Activated CD4-positive, alpha-beta T cell treated with anti-CD3 and anti-CD28 coated beads for 36 hours (primary cell): ENCODE measurements around the gene SYTL1. TPM values are rescaled to one million over a fixed set of nuclear protein-coding genes. Genes with fewer than 3 reads are reported as not detected.

Experiments used
- ATAC-seq: fragments of 200-7000 bp; cut with Tn5 transposase; one replicate; pipeline ENCODE4 v1.10.0; 2021; ENCODE audit warnings: mild to moderate bottlenecking, moderate library complexity
- CTCF ChIA-PET: fragments of 350-600 bp; sonication (Branson Sonifier 250); formaldehyde crosslinking; loops from one replicate; lab custom pipeline; 2021; ENCODE audit warnings: antibody characterized with exemption; lab: Charles Lee
- POLR2A ChIA-PET: fragments of 350-600 bp; sonication (Branson Sonifier 250); formaldehyde crosslinking; loops from one replicate; lab custom pipeline; 2021; ENCODE audit warnings: antibody characterized with exemption, inconsistent platforms; lab: Charles Lee
- DNase-seq: peaks from one replicate; pipeline ENCODE4 v3.0.0-alpha.2; 2020
- H3K27ac Mint-ChIP-seq: one replicate; pipeline ENCODE4 v1.8.0; 2021; ENCODE audit warnings: mixed read lengths
- H3K27me3 Mint-ChIP-seq: one replicate; pipeline ENCODE4 v1.8.0; 2021; ENCODE audit warnings: mixed read lengths
- H3K36me3 Mint-ChIP-seq: one replicate; pipeline ENCODE4 v1.8.0; 2021; ENCODE audit warnings: low read depth, mixed read lengths
- H3K4me1 Mint-ChIP-seq: one replicate; pipeline ENCODE4 v1.8.0; 2021; ENCODE audit warnings: mixed read lengths
- H3K4me3 Mint-ChIP-seq: one replicate; pipeline ENCODE4 v1.8.0; 2021; ENCODE audit warnings: mild to moderate bottlenecking, moderate library complexity, mixed read lengths
- H3K9me3 Mint-ChIP-seq: one replicate; pipeline ENCODE4 v1.8.0; 2021; ENCODE audit warnings: low read depth, mixed read lengths
- intact Hi-C, 2 experiments: fragments of 100-400 bp; cut with DNase I in 1 of 2; cut with micrococcal nuclease in 1 of 2; formaldehyde crosslinking; loops; one replicate each; pipeline versions ENCODE4 v1.14.2 to v1.15.1; 2022 to 2024; cut with DNase I, micrococcal nuclease
- total RNA-seq, 2 experiments: library from RNA; stranded (reverse); gene quantifications; one replicate each; pipeline ENCODE4 v1.2.3, GENCODE V29; 2021

SYTL1 gene
- total RNA-seq, 2 experiments from 2014 or later = 21.4 to 26.1 TPM

DNA sequence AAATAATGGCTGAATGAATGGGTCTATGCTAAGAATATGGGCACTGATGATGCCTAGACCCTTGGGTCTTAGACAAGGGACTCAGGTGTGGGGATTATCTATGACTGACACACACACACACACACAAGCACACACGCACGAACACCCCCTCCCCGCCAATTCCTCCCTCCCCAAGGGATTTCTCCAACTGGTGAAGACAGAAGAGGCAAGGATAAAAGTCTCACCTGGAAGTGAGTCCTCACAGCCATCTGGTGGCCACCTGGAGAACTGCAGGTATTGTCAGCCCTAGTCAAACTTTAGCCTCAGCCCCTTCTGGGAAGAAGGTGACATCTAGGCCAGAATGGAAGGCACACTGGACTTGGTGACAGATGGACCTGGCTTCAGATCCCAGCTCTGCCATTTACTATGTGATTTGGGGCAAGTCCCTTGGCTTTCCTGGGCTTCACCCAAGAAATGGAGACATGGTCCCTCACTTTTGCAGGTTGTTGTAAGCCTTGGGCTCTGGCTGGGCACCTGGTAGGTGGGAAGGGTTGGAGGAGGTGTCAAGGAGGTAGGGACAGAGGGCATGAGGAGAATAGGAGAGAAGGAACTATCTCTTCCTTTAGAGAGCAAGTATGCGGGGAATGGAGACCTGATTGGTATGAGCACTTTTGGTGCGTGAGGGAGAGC is 46.6 kb downstream of the SYTL1 start:
- CTCF ChIA-PET = interaction anchor here (0.7 to 12.0 kb wide), 13 partner anchors 9 to 218 kb away, joined by 3 to 178 read pairs (median 5); partner anchors contain the start of genes MAP3K6 and SYTL1
- intact Hi-C loops = loop anchor here (1.0 to 2.0 kb wide), 7 partner anchors 31 to 286 kb away; no protein-coding TSS in a partner anchor
- H3K27ac Mint-ChIP-seq = peak overlapping the region; percentile 5
- no peaks in the 10 kb centered on the region for H3K9me3 Mint-ChIP-seq
- peak overlapping the region; percentile 12 for H3K4me3 Mint-ChIP-seq
- H3K36me3 Mint-ChIP-seq = no peaks in the 10 kb centered on the region
- POLR2A ChIA-PET = no interaction called here
- H3K4me1 Mint-ChIP-seq = peaks cover 12% of the 10 kb centered on the region
- DNase-seq = peak; percentile 87
- no peaks in the 10 kb centered on the region for H3K27me3 Mint-ChIP-seq
- ATAC-seq = no peak

DNA sequence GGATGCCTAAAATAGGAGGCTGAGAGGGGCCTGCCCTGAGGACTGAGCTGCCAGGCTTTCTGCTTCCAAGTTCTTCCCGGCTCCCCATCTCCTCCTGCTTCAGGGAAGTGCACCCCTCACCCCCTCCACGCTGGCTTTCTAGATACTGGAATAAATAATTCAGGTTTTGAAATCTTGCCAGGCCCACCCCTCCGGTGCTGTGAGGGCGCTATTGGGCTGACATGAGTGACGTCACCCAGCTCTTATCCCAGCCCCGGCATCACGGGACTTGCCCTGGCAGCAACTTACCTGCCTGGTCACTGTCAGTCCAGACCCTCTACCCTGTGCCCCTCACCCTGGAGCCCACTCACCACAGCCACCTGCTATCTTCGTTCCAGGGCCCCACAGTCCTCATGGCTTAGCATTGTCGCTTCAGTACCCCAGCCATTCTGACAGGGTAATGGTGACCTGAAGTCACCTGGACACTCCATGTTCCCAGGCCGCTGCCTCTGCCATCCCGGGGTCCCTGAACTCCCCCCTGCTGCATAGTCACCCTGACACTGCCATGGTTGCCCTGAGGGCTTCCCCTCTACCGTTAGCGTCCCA is 49.8 kb downstream of the SYTL1 start:
- ChIA-PET CTCF (interaction anchor here (0.6 to 12.0 kb wide), 20 partner anchors 10 to 297 kb away, joined by 3 to 178 read pairs (median 3); partner anchors contain the start of gene MAP3K6), POLR2A (interaction anchor here (0.6 to 1.6 kb wide), 4 partner anchors 26 to 91 kb away, joined by 3 to 4 read pairs (median 3); no protein-coding TSS in a partner anchor)
- Mint-ChIP-seq H3K4me3 (peak overlapping the region; percentile 70), H3K36me3 (no peaks in the 10 kb centered on the region), H3K4me1 (peaks cover 14% of the 10 kb centered on the region), H3K27ac (peak overlapping the region; percentile 92), H3K9me3 (no peaks in the 10 kb centered on the region), H3K27me3 (no peaks in the 10 kb centered on the region)
- no peak for ATAC-seq
- DNase-seq = peak; percentile 59
- intact Hi-C loops = loop anchor here (1.0 to 2.0 kb wide), 12 partner anchors 26 to 347 kb away; partner anchors contain the start of genes AHDC1 (in 1 of the 2), FAM76A (in 1 of the 2), TMEM222 (in 1 of the 2) and WASF2 (in 1 of the 2)

DNA sequence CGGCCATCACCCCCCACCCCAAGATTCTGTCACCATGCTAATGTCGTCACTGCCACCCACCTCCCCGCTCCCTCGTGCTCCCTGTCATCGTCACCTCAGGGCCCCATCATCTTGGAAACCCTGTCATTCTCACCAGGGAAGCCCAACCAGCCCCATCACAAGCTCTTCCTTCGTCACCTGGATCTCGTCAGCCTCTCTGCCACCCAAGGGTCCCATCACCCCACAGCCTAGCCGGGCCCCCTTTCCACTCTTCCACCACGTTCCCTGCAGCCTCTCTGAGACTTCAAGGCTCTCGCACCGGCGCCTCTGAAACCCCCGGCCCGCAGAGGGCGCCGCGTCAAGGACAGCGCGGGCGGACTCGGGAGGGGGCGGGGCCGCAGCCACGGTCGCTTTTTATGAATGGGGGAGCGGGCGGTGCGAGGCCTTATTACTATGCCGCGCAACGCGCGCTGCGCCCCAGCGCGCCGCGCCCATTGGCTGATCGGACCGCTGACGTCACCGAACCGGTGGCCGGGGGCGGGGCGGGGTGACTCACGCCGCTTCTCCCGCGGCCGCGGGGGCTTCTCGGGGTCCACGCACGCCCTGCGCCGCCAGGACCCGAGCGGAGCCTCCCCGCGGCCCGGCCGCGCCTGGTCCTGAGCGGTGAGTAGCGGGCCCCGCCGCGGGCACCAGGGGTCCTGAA is 50.4 kb downstream of the SYTL1 start, which contains the start of gene GPR3:
GPR3 (plus strand) TSS at position 527 of the 682 bp plus-strand sequence. CDS start 1,177 bp downstream, outside the sequence.
- ChIA-PET POLR2A (interaction anchor here (0.6 to 1.6 kb wide), 3 partner anchors 36 to 91 kb away, joined by 3 to 4 read pairs (median 3); no protein-coding TSS in a partner anchor), CTCF (interaction anchor here (0.6 to 12.0 kb wide), 12 partner anchors 26 to 296 kb away, joined by 3 to 178 read pairs (median 3); partner anchors contain the start of gene MAP3K6)
- Mint-ChIP-seq H3K27ac (peak within 1 kb of the TSS; percentile 92), H3K36me3 (no peaks in the 10 kb centered on the region), H3K4me1 (peaks cover 14% of the 10 kb centered on the region), H3K9me3 (no peaks in the 10 kb centered on the region), H3K27me3 (no peaks in the 10 kb centered on the region), H3K4me3 (peak within 1 kb of the TSS; percentile 70)
- intact Hi-C loops = loop anchor here (1.0 to 2.0 kb wide), 12 partner anchors 27 to 347 kb away; partner anchors contain the start of genes AHDC1 (in 1 of the 2), FAM76A (in 1 of the 2), TMEM222 (in 1 of the 2) and WASF2 (in 1 of the 2)
- ATAC-seq (peak; percentile 91), DNase-seq (peak; percentile 97)

DNA sequence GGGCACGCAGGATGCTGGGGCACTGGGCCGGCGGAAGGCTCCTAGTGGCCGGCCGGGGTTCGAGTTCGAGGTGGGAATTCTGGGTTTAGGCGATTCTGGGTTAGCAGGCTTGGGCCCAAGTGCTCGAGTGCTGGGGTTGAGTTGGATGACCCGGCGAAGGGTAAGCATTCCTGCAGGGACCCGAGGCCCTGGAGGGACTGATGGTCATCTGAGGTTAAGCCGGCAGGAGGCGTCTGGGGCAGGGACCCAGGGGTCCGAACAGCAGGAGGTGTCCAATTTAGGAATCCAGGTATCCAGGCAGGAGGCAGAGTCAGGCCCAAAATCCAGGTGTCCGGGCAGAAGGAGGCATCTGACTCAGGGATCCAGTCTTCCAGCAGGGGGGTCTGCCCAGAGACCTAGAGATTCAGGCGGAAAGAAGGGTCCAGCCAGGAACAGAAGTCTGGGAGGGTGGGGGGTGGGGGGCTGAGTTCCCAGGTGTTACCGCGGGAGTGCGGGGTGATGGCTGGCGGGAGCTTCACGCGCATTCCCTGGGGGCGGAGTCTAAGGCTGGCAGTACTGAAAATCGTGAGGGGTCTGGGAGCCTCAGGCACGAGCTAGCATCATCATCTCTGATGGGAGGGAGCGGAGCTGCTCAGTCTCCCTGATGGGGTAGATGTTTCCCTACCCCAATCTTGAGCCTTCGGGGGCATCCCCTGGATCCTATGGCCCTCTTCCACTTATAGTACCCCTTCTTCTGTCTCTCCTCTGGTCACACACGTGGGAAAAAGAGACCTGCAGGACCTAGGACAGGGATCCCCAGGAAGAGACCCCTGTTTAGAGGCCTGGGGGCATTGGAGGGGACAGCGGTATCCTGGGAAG is 51.2 kb downstream of the SYTL1 start:
- no peaks in the 10 kb centered on the region for H3K36me3 Mint-ChIP-seq
- DNase-seq (peak; percentile 30), ATAC-seq (no peak)
- H3K27ac Mint-ChIP-seq = peak overlapping the region; percentile 65
- peak overlapping the region; percentile 70 for H3K4me3 Mint-ChIP-seq
- no peaks in the 10 kb centered on the region for H3K9me3 Mint-ChIP-seq
- ChIA-PET CTCF (interaction anchor here (0.7 to 7.2 kb wide), 4 partner anchors 88 to 270 kb away, joined by 3 to 192 read pairs (median 6); no protein-coding TSS in a partner anchor), POLR2A (no interaction called here)
- H3K27me3 Mint-ChIP-seq = no peaks in the 10 kb centered on the region
- intact Hi-C loops = loop anchor here (1.0 to 2.0 kb wide), 12 partner anchors 28 to 348 kb away; partner anchors contain the start of genes AHDC1 (in 1 of the 2), FAM76A (in 1 of the 2), TMEM222 (in 1 of the 2) and WASF2 (in 1 of the 2)
- peaks cover 14% of the 10 kb centered on the region for H3K4me1 Mint-ChIP-seq

GRCh38 chr1:27393641-27394281 is 51.9 kb downstream of the SYTL1 start:
- Mint-ChIP-seq H3K4me3 (peak overlapping the region; percentile 70), H3K36me3 (no peaks in the 10 kb centered on the region), H3K27ac (no peak overlapping the region), H3K4me1 (peaks cover 14% of the 10 kb centered on the region), H3K9me3 (no peaks in the 10 kb centered on the region), H3K27me3 (no peaks in the 10 kb centered on the region)
- POLR2A ChIA-PET = no interaction called here
- CTCF ChIA-PET = interaction anchor here (0.6 to 7.2 kb wide), 8 partner anchors 26 to 269 kb away, joined by 3 to 192 read pairs (median 4); no protein-coding TSS in a partner anchor
- no peak for DNase-seq
- no peak for ATAC-seq
- intact Hi-C loops = loop anchor here in 1 of 2 experiments (2.0 kb wide), 2 partner anchors 269 to 349 kb away; no protein-coding TSS in a partner anchor

- H3K4me1 Mint-ChIP-seq = peaks cover 14% of the 10 kb centered on the region
- ATAC-seq = no peak
- peak overlapping the region; percentile 70 for H3K4me3 Mint-ChIP-seq
- H3K27me3 Mint-ChIP-seq = no peaks in the 10 kb centered on the region
- no peak for DNase-seq
- ChIA-PET CTCF (interaction anchor here (0.6 to 7.2 kb wide), 27 partner anchors 11 to 254 kb away, joined by 3 to 192 read pairs (median 4); partner anchors contain the start of genes MAP3K6 and SYTL1), POLR2A (no interaction called here)
- H3K36me3 Mint-ChIP-seq = no peaks in the 10 kb centered on the region
- no peaks in the 10 kb centered on the region for H3K9me3 Mint-ChIP-seq
- no peak overlapping the region for H3K27ac Mint-ChIP-seq
- intact Hi-C loops = no loop called here
Measured at GRCh38 chr1:27394282-27394658, 52.4 kb downstream of the SYTL1 start.

GRCh38 chr1:27394925-27395324 is 53.1 kb downstream of the SYTL1 start:
- no peak for ATAC-seq
- H3K27me3 Mint-ChIP-seq = no peaks in the 10 kb centered on the region
- no peak overlapping the region for H3K27ac Mint-ChIP-seq
- CTCF ChIA-PET = interaction anchor here (0.6 to 7.2 kb wide), 38 partner anchors 11 to 324 kb away, joined by 3 to 192 read pairs (median 4); partner anchors contain the start of genes MAP3K6, SYTL1 and WASF2
- peaks cover 14% of the 10 kb centered on the region for H3K4me1 Mint-ChIP-seq
- intact Hi-C loops = loop anchor here in 1 of 2 experiments (1.0 kb wide), 2 partner anchors 63 to 95 kb away; no protein-coding TSS in a partner anchor
- no peaks in the 10 kb centered on the region for H3K36me3 Mint-ChIP-seq
- DNase-seq = no peak
- POLR2A ChIA-PET = interaction anchor here (1.1 kb wide), 1 partner anchor 186 kb away, joined by 3 read pairs; no protein-coding TSS in a partner anchor
- H3K4me3 Mint-ChIP-seq = no peak overlapping the region
- no peaks in the 10 kb centered on the region for H3K9me3 Mint-ChIP-seq

DNA sequence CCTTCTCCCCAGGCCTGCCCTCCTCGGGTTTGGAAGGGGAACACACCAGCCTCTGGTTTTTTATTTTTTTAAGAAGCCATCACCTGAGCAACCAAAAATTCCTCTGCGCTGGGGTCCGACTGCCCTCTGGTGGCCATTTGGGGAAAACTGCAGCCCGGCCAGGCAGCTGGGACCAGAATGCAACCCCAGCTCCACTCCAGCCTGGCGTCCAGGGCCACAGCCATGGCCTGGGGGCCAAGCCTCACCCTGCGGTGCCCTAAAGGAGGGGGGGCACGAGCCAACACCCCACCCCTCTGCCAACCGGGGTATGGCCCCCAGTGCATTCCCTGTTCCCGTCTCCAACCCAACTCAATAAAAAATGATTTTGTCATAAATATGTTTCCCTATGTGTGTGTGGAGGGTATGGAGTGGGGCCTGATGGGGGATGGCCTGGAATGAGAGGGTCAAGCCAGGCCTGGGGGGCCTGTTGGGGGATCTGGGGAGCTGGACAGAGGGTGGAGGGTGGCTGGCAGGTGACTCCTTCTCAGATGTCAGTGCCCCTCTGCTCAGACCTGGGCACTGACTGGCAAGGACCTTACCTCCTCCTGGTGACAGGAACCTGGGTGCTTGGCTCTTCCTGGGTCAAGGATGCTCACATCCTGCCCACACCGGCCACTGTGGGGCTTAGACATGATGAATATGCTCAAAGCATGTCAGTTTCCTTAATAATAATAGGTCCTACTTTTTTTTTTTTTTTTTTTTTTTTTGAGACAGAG is 53.8 kb downstream of the SYTL1 start:
- H3K4me3 Mint-ChIP-seq = no peak overlapping the region
- no peaks in the 10 kb centered on the region for H3K36me3 Mint-ChIP-seq
- H3K4me1 Mint-ChIP-seq = peaks cover 14% of the 10 kb centered on the region
- ATAC-seq (peak; percentile 42), DNase-seq (peak; percentile 89)
- intact Hi-C loops = loop anchor here in 1 of 2 experiments (1.0 kb wide), 2 partner anchors 63 to 95 kb away; no protein-coding TSS in a partner anchor
- ChIA-PET POLR2A (interaction anchor here (1.1 kb wide), 1 partner anchor 185 kb away, joined by 3 read pairs; no protein-coding TSS in a partner anchor), CTCF (interaction anchor here (0.5 to 7.2 kb wide), 45 partner anchors 10 to 350 kb away, joined by 3 to 192 read pairs (median 4); partner anchors contain the start of genes AHDC1, MAP3K6, SYTL1 and WASF2)
- no peaks in the 10 kb centered on the region for H3K27me3 Mint-ChIP-seq
- H3K27ac Mint-ChIP-seq = no peak overlapping the region
- no peaks in the 10 kb centered on the region for H3K9me3 Mint-ChIP-seq

DNA sequence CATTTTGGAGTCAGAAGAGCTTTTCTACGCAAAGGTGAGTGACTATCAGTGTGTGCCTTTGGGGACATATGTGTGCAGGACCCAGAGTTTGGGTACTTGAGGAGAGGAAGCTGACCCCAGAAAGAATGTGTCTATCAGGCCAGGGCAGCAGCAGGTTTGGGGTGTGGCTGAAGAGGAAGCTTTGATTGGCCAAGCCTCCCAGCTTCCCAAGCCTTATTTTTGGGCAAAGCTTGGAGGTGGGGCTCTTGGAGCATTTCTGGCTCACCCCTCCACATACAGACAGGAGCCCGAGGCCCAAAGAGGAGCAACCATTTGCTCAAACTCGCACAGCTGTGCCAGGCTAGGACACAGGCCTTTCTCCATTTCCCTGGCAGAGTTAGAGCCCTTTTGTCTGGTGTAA is 55.3 kb downstream of the SYTL1 start:
- H3K9me3 Mint-ChIP-seq = no peaks in the 10 kb centered on the region
- POLR2A ChIA-PET = no interaction called here
- no peak overlapping the region for H3K4me3 Mint-ChIP-seq
- H3K27me3 Mint-ChIP-seq = no peaks in the 10 kb centered on the region
- DNase-seq = no peak
- no peak overlapping the region for H3K27ac Mint-ChIP-seq
- H3K4me1 Mint-ChIP-seq = peaks cover 7% of the 10 kb centered on the region
- CTCF ChIA-PET = interaction anchor here (0.7 to 7.2 kb wide), 15 partner anchors 10 to 352 kb away, joined by 3 to 192 read pairs (median 4); no protein-coding TSS in a partner anchor
- intact Hi-C loops = no loop called here
- H3K36me3 Mint-ChIP-seq = no peaks in the 10 kb centered on the region
- no peak for ATAC-seq
